HUDEP-2 (cell line): Measurements from ENCODE around the gene SYCE3.

ENCODE experiments used
- DNase-seq, 76 experiments: peaks; one replicate each; lab custom pipeline; 2025; ENCODE audit not compliant: unreplicated experiment in 76 of 76; lab: John Stamatoyannopoulos, UW

Gene SYCE3

GRCh38 chr22:50532824-50533796 is 29.6 kb downstream of the SYCE3 start:
- DNase-seq = no peak

GRCh38 chr22:50531962-50532674 is 30.6 kb downstream of the SYCE3 start:
- DNase-seq = no peak

- DNase-seq = peak in 4 of 76 experiments; percentile 18 to 32 (median 24)
Measured at GRCh38 chr22:50531546-50531961, 31.2 kb downstream of the SYCE3 start.

GRCh38 chr22:50530877-50531545 is 31.7 kb downstream of the SYCE3 start:
- DNase-seq = peak in 61 of 76 experiments; percentile 14 to 76 (median 55)

GRCh38 chr22:50530580-50530876 is 32.2 kb downstream of the SYCE3 start:
- peak in 5 of 76 experiments; percentile 43 to 58 (median 53) for DNase-seq

GRCh38 chr22:50529897-50530579 is 32.7 kb downstream of the SYCE3 start, which contains the start of gene TYMP:
Gene TYMP, minus strand, starts transcription at chr22:50530012. Its CDS starts 303 bp downstream, at chr22:50529709.
- DNase-seq = peak in 63 of 76 experiments; percentile 11 to 76 (median 49)

GRCh38 chr22:50529416-50529896 is 33.3 kb downstream of the SYCE3 start:
- no peak for DNase-seq

GRCh38 chr22:50528682-50529415 is 33.9 kb downstream of the SYCE3 start:
- DNase-seq = no peak

- DNase-seq = no peak
Measured at GRCh38 chr22:50527921-50528681, 34.6 kb downstream of the SYCE3 start.

GRCh38 chr22:50526834-50527801 is 35.6 kb downstream of the SYCE3 start:
- DNase-seq = peak in 61 of 76 experiments; percentile 14 to 82 (median 52)

- DNase-seq = peak in 59 of 76 experiments; percentile 16 to 79 (median 55)
Measured at GRCh38 chr22:50526108-50526833, 36.4 kb downstream of the SYCE3 start.

- DNase-seq = peak in 1 of 76 experiments; percentile 59
Measured at GRCh38 chr22:50525858-50526107, 36.9 kb downstream of the SYCE3 start.

- DNase-seq = peak in 74 of 76 experiments; percentile 75 to 97 (median 94)
Measured at GRCh38 chr22:50525104-50525857, 37.4 kb downstream of the SYCE3 start, which contains the start of gene SCO2. Gene SCO2, minus strand, starts transcription at chr22:50525598. Its CDS starts 1,187 bp downstream, at chr22:50524411.

GRCh38 chr22:50524676-50525103 is 38.0 kb downstream of the SYCE3 start:
- peak in 16 of 76 experiments; percentile 40 to 85 (median 54) for DNase-seq

- DNase-seq = no peak
Measured at GRCh38 chr22:50523806-50524675, 38.7 kb downstream of the SYCE3 start.
